PC-9 (cell line): Measurements from ENCODE around the gene SLC6A3.

Source experiments
- EZH2 ChIP-seq: fragments of 200-600 bp; sonication (generic); IDR thresholded peaks from 2 replicates; pipeline ENCODE4 v1.8.0; 2017; ENCODE audit warnings: antibody characterized with exemption, low read depth
- TF ChIP-seq, protein P1 (sequence below): fragments of 200-600 bp; sonication (generic); conservative IDR thresholded peaks from 2 replicates; pipeline ENCODE4 v1.6.1; 2017; ENCODE audit warnings: mixed run types, antibody characterized with exemption, mild to moderate bottlenecking, moderate library complexity

DNA sequence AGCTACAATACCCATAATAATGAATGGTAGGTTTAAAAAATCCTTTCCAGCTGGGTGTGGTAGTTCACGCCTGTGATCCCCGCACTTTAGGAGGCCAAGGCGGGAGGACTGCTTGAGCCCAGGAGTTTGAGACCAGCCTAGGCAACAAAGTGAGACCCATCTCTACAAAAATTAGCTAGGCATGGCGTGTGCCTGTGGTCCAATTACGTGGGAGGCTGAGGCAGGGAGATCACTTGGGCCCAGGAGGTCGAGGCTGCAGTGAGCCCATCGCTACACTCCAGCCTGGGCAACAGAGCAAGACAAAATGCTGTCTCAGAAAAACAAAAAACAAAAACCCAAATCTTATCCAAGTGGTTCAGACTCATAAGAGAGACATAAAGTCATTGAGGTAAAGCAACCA, 33.8 kb upstream of the SLC6A3 start:
- TF ChIP-seq, protein P1, sequence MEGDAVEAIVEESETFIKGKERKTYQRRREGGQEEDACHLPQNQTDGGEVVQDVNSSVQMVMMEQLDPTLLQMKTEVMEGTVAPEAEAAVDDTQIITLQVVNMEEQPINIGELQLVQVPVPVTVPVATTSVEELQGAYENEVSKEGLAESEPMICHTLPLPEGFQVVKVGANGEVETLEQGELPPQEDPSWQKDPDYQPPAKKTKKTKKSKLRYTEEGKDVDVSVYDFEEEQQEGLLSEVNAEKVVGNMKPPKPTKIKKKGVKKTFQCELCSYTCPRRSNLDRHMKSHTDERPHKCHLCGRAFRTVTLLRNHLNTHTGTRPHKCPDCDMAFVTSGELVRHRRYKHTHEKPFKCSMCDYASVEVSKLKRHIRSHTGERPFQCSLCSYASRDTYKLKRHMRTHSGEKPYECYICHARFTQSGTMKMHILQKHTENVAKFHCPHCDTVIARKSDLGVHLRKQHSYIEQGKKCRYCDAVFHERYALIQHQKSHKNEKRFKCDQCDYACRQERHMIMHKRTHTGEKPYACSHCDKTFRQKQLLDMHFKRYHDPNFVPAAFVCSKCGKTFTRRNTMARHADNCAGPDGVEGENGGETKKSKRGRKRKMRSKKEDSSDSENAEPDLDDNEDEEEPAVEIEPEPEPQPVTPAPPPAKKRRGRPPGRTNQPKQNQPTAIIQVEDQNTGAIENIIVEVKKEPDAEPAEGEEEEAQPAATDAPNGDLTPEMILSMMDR: no peak
- TF ChIP-seq EZH2: no peak
